ENCODE measurements around the gene SCO2.
A peak's percentile ranks its signal among the peaks of the same experiment; 100 is the strongest.

Gene SCO2

DNA sequence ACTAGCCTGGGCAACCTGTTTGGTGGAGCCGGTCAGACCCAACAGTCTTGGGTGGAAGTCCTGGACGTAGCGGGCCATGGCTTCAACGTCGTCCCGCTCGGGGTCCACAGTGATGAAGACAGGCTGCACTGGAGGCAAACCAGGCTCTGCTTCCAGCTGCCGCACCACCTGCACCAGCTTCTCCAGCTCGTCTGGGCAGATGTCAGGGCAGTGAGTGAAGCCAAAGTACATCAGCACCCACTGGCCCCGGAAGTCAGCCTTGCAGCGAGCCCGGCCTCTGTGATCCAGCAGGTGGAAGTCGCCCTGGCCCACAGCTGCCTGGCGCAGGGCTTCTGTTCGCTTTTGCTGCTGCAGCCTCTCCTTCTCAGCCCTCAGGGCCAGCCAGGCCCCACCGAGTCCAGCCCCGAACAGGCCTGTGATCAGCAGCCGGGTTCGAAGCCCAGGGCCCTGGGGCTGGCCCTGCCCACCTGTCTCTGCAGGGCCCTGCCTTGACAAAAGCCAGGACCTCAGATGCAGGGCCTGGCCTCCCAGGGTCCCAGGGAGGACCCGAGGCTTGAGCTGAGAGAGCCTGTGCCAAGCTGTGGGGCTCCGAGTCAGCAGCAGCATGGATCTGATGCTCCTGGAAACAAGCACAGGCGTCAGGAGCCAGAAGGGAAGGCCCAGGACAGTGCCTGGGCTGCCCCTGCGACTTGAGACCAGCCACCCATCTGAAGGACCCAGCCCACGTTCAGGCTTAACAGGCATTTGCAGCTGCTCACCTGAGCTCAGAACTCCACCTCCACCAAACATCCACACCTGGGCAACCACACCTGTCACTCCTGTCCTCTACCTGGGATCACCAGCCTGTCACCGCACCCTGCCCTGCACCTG is 1.4 kb downstream of the SCO2 start:
- H2AFZ ChIP-seq (ENCODE audit: insufficient read depth, low read length, poor library complexity): no peak overlapping the region
- H3K4me2 ChIP-seq (ENCODE audit: low read length): peak overlapping the region; percentile 62
- no peak overlapping the region for H2AK5ac ChIP-seq (ENCODE audit: low read length)
- peak overlapping the region; percentile 73 for H3K4me3 ChIP-seq (ENCODE audit: low read depth, low read length)
- H3K27me3 ChIP-seq (ENCODE audit: insufficient read depth, low read length): no peaks in the 10 kb centered on the region
- peaks cover 18% of the 10 kb centered on the region for H3K79me1 ChIP-seq (ENCODE audit: low read length)
- no peak overlapping the region for H3K23ac ChIP-seq (ENCODE audit: low read length)
- peak overlapping the region; percentile 1 for H3K18ac ChIP-seq (ENCODE audit: low read length)
- peak overlapping the region; percentile 3 for H3K14ac ChIP-seq (ENCODE audit: low read length)
- no peak overlapping the region for H2BK120ac ChIP-seq (ENCODE audit: insufficient read depth, low read length, poor library complexity)
- H3K9ac ChIP-seq (ENCODE audit: low read length): no peak overlapping the region
- peaks cover 41 to 45% of the 10 kb centered on the region in 2 experiments for H3K36me3 ChIP-seq (ENCODE audit: control insufficient read depth in 1 of 2, insufficient read depth in 2 of 2, low read length in 2 of 2)
- no CpG with 5 or more reads among the region's 25 CpGs for WGBS (ENCODE audit: extremely low coverage, insufficient coverage, insufficient read length)
- H4K8ac ChIP-seq (ENCODE audit: low read depth, low read length): peak overlapping the region; percentile 86
- DNase-seq: no peak
- peak overlapping the region; percentile 6 for H3K27ac ChIP-seq (ENCODE audit: low read depth, low read length)
- H3K79me2 ChIP-seq (ENCODE audit: control insufficient read depth, insufficient read depth, low read length, poor library complexity): peaks cover 16% of the 10 kb centered on the region
- H3K4me1 ChIP-seq (ENCODE audit: control insufficient read depth in 1 of 2, insufficient read depth in 2 of 2, low read length in 2 of 2): peaks cover 21 to 25% of the 10 kb centered on the region in 2 experiments
- no peaks in the 10 kb centered on the region for H3K9me3 ChIP-seq (ENCODE audit: insufficient read depth, low read depth, low read length)
- no peak overlapping the region for H2BK12ac ChIP-seq (ENCODE audit: low read length)
- no peak overlapping the region for H2BK5ac ChIP-seq (ENCODE audit: low read depth, low read length, poor library complexity)
- peak overlapping the region; percentile 16 for H4K12ac ChIP-seq (ENCODE audit: low read depth, low read length)
- H3K4ac ChIP-seq (ENCODE audit: low read depth, low read length): peak overlapping the region; percentile 35
- H4K91ac ChIP-seq (ENCODE audit: low read depth, low read length): no peak overlapping the region

DNA sequence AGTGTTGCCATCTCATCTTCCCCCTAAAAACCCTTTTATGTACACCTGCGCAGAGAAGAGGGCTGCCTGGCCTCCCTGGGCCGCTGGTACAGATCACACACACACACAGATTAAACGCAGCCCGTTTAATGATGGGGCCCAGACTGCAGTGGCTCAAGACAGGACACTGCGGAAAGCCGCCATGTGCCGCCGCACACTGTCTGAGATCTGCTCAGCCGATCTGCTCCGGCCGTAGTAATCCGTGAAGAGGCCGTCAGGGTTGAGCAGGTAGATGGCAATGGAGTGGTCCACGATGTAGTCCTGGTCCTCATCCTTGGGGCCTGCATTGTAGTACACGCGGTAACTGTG is 2.0 kb downstream of the SCO2 start:
- H2BK12ac ChIP-seq (ENCODE audit: low read length): no peak overlapping the region
- no peaks in the 10 kb centered on the region for H3K27me3 ChIP-seq (ENCODE audit: insufficient read depth, low read length)
- no peak overlapping the region for H2AFZ ChIP-seq (ENCODE audit: insufficient read depth, low read length, poor library complexity)
- H3K23ac ChIP-seq (ENCODE audit: low read length): no peak overlapping the region
- no peaks in the 10 kb centered on the region for H3K9me3 ChIP-seq (ENCODE audit: insufficient read depth, low read depth, low read length)
- no peak overlapping the region for H4K12ac ChIP-seq (ENCODE audit: low read depth, low read length)
- H2BK120ac ChIP-seq (ENCODE audit: insufficient read depth, low read length, poor library complexity): no peak overlapping the region
- no peak overlapping the region for H2AK5ac ChIP-seq (ENCODE audit: low read length)
- H3K9ac ChIP-seq (ENCODE audit: low read length): no peak overlapping the region
- peaks cover 21 to 23% of the 10 kb centered on the region in 2 experiments for H3K4me1 ChIP-seq (ENCODE audit: control insufficient read depth in 1 of 2, insufficient read depth in 2 of 2, low read length in 2 of 2)
- no peak overlapping the region for H3K14ac ChIP-seq (ENCODE audit: low read length)
- H4K91ac ChIP-seq (ENCODE audit: low read depth, low read length): no peak overlapping the region
- no peak overlapping the region for H3K27ac ChIP-seq (ENCODE audit: low read depth, low read length)
- no CpG with 5 or more reads among the region's 16 CpGs for WGBS (ENCODE audit: extremely low coverage, insufficient coverage, insufficient read length)
- peaks cover 18% of the 10 kb centered on the region for H3K79me1 ChIP-seq (ENCODE audit: low read length)
- no peak overlapping the region for H2BK5ac ChIP-seq (ENCODE audit: low read depth, low read length, poor library complexity)
- no peak overlapping the region for H3K18ac ChIP-seq (ENCODE audit: low read length)
- no peak overlapping the region for H3K4me2 ChIP-seq (ENCODE audit: low read length)
- no peak overlapping the region for H4K8ac ChIP-seq (ENCODE audit: low read depth, low read length)
- H3K79me2 ChIP-seq (ENCODE audit: control insufficient read depth, insufficient read depth, low read length, poor library complexity): peaks cover 16% of the 10 kb centered on the region
- no peak overlapping the region for H3K4ac ChIP-seq (ENCODE audit: low read depth, low read length)
- H3K4me3 ChIP-seq (ENCODE audit: low read depth, low read length): no peak overlapping the region
- peaks cover 47 to 51% of the 10 kb centered on the region in 2 experiments for H3K36me3 ChIP-seq (ENCODE audit: control insufficient read depth in 1 of 2, insufficient read depth in 2 of 2, low read length in 2 of 2)
- no peak for DNase-seq

DNA sequence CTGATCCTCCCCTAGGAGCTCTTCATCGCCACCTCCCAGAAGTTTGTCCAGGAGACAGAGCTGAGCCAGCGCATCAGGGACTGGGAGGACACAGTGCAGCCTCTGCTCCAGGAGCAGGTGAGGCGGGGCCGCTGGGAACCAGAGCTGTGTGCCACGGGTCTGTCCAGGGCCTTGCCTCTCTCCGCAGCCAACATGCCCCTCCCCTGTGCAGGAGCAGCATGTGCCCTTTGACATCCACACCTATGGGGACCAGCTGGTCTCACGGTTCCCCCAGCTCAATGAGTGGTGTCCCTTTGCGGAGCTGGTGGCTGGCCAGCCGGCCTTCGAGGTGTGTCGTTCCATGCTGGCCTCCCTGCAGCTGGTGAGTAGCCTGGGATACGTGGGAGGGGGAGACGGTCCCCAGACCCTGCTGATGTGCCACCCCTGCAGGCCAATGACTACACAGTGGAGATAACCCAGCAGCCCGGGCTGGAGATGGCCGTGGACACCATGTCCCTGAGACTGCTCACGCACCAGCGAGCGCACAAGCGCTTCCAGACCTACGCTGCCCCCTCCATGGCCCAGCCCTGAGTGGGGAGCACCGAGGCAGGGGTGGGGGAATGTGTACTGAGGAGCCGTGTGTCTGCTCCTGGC is 2.5 kb downstream of the SCO2 start:
- H2AK5ac ChIP-seq (ENCODE audit: low read length): no peak overlapping the region
- no peak overlapping the region for H3K14ac ChIP-seq (ENCODE audit: low read length)
- no peak overlapping the region for H3K4ac ChIP-seq (ENCODE audit: low read depth, low read length)
- no peak overlapping the region for H4K8ac ChIP-seq (ENCODE audit: low read depth, low read length)
- H2AFZ ChIP-seq (ENCODE audit: insufficient read depth, low read length, poor library complexity): no peak overlapping the region
- no peak overlapping the region for H3K4me2 ChIP-seq (ENCODE audit: low read length)
- H4K12ac ChIP-seq (ENCODE audit: low read depth, low read length): no peak overlapping the region
- no peak overlapping the region for H2BK120ac ChIP-seq (ENCODE audit: insufficient read depth, low read length, poor library complexity)
- peaks cover 16% of the 10 kb centered on the region for H3K79me2 ChIP-seq (ENCODE audit: control insufficient read depth, insufficient read depth, low read length, poor library complexity)
- H3K9ac ChIP-seq (ENCODE audit: low read length): no peak overlapping the region
- H3K4me1 ChIP-seq (ENCODE audit: control insufficient read depth in 1 of 2, insufficient read depth in 2 of 2, low read length in 2 of 2): peaks cover 21 to 23% of the 10 kb centered on the region in 2 experiments
- DNase-seq: no peak
- no peak overlapping the region for H2BK12ac ChIP-seq (ENCODE audit: low read length)
- no peaks in the 10 kb centered on the region for H3K9me3 ChIP-seq (ENCODE audit: insufficient read depth, low read depth, low read length)
- no CpG with 5 or more reads among the region's 22 CpGs for WGBS (ENCODE audit: extremely low coverage, insufficient coverage, insufficient read length)
- no peak overlapping the region for H3K23ac ChIP-seq (ENCODE audit: low read length)
- no peak overlapping the region for H4K91ac ChIP-seq (ENCODE audit: low read depth, low read length)
- H3K36me3 ChIP-seq (ENCODE audit: control insufficient read depth in 1 of 2, insufficient read depth in 2 of 2, low read length in 2 of 2): peaks cover 52 to 56% of the 10 kb centered on the region in 2 experiments
- H3K18ac ChIP-seq (ENCODE audit: low read length): no peak overlapping the region
- no peak overlapping the region for H2BK5ac ChIP-seq (ENCODE audit: low read depth, low read length, poor library complexity)
- H3K79me1 ChIP-seq (ENCODE audit: low read length): peaks cover 18% of the 10 kb centered on the region
- no peaks in the 10 kb centered on the region for H3K27me3 ChIP-seq (ENCODE audit: insufficient read depth, low read length)
- H3K4me3 ChIP-seq (ENCODE audit: low read depth, low read length): no peak overlapping the region
- H3K27ac ChIP-seq (ENCODE audit: low read depth, low read length): no peak overlapping the region

DNA sequence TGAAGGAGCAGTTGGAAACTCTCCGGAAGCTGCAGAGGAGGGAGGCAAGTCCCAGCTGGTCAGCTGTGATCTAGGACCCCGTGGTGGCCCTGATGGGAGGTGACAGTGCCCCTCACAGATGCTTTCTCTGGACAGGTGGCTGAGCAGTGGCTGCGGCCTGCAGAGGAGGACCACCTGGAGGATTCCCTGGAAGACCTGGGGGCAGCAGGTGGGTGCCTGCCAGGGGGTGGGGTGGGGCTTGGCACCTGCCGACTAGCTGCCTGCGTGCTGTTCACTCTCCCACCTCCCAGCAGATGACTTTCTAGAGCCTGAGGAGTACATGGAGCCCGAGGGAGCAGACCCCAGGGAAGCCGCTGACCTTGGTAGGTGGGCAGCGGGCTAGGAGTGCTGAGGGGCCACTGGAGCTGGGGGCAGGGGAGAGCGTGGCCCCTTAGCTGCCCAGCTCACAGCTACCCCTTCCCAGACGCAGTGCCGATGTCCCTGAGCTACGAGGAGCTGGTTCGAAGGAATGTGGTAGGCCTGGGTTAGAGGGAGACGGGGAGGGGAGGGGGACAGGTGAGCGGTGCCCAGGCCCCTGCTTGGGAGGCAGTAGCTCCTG is 3.1 kb downstream of the SCO2 start:
- Histone ChIP-seq H2AFZ (ENCODE audit: insufficient read depth, low read length, poor library complexity) (no peak overlapping the region), H3K23ac (ENCODE audit: low read length) (no peak overlapping the region), H4K12ac (ENCODE audit: low read depth, low read length) (no peak overlapping the region), H2BK120ac (ENCODE audit: insufficient read depth, low read length, poor library complexity) (no peak overlapping the region), H2AK5ac (ENCODE audit: low read length) (no peak overlapping the region), H3K36me3 (ENCODE audit: control insufficient read depth in 1 of 2, insufficient read depth in 2 of 2, low read length in 2 of 2) (peaks cover 58 to 62% of the 10 kb centered on the region in 2 experiments), H3K79me1 (ENCODE audit: low read length) (peaks cover 18% of the 10 kb centered on the region), H3K14ac (ENCODE audit: low read length) (no peak overlapping the region), H4K91ac (ENCODE audit: low read depth, low read length) (no peak overlapping the region), H3K4me3 (ENCODE audit: low read depth, low read length) (no peak overlapping the region), H2BK5ac (ENCODE audit: low read depth, low read length, poor library complexity) (no peak overlapping the region), H3K18ac (ENCODE audit: low read length) (no peak overlapping the region), H3K4me2 (ENCODE audit: low read length) (no peak overlapping the region), H3K9ac (ENCODE audit: low read length) (no peak overlapping the region), H3K79me2 (ENCODE audit: control insufficient read depth, insufficient read depth, low read length, poor library complexity) (peaks cover 16% of the 10 kb centered on the region), H3K27me3 (ENCODE audit: insufficient read depth, low read length) (no peaks in the 10 kb centered on the region), H2BK12ac (ENCODE audit: low read length) (no peak overlapping the region), H3K27ac (ENCODE audit: low read depth, low read length) (no peak overlapping the region), H3K4ac (ENCODE audit: low read depth, low read length) (no peak overlapping the region), H4K8ac (ENCODE audit: low read depth, low read length) (no peak overlapping the region), H3K9me3 (ENCODE audit: insufficient read depth, low read depth, low read length) (no peaks in the 10 kb centered on the region), H3K4me1 (ENCODE audit: control insufficient read depth in 1 of 2, insufficient read depth in 2 of 2, low read length in 2 of 2) (peaks cover 19 to 23% of the 10 kb centered on the region in 2 experiments)
- DNase-seq: no peak
- no CpG with 5 or more reads among the region's 15 CpGs for WGBS (ENCODE audit: extremely low coverage, insufficient coverage, insufficient read length)

All from trophoblast cell (in vitro differentiated cells and primary cell).